AG09319 (cell line): ENCODE data around the gene CPD.

Experiments used
- DNase-seq: peaks from one replicate; pipeline ENCODE4 v3.0.0-alpha.2; 2010; ENCODE audit warnings: low read depth; ENCODE audit errors: extremely low read depth
- TF ChIP-seq, protein P1 (sequence below): IDR thresholded peaks from 2 replicates; pipeline ENCODE4 v1.5.1; 2011; ENCODE audit warnings: low read depth, mild to moderate bottlenecking, inconsistent platforms, low read length, moderate library complexity

The CPD gene

DNA sequence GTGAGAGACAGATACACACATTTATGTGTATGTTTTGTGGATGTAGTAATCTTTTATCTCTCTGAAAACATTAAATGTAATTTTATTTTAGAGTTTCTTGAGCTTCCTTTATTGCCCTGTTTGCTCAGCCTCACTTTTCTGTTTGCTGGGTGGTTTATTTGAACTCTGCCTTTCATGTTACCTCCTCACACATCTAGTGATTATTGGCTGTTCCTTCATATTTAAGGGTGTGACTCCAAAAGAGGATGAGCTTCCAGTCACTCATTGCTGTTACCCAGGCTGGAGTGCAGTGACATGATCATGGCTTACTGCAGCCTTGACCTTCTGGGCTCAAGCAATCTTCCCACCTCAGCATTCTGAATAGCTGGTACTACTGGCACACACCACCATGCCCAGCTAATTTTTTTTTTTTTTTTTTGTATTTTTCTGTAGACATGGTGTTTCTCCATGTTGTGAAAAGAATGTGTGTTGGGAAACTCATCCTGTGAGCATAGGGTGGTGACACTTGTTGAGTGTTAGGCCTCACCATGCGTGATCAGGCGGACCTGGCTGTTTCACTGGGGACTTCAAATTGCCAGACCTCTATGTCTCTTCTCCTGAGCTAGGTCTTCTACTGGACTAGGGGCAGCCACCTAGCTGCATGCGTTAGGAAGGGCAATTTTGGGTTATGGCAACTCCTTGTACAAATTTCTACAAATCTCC lies 136.3 kb downstream of the CPD start:
- TF ChIP-seq, protein P1, sequence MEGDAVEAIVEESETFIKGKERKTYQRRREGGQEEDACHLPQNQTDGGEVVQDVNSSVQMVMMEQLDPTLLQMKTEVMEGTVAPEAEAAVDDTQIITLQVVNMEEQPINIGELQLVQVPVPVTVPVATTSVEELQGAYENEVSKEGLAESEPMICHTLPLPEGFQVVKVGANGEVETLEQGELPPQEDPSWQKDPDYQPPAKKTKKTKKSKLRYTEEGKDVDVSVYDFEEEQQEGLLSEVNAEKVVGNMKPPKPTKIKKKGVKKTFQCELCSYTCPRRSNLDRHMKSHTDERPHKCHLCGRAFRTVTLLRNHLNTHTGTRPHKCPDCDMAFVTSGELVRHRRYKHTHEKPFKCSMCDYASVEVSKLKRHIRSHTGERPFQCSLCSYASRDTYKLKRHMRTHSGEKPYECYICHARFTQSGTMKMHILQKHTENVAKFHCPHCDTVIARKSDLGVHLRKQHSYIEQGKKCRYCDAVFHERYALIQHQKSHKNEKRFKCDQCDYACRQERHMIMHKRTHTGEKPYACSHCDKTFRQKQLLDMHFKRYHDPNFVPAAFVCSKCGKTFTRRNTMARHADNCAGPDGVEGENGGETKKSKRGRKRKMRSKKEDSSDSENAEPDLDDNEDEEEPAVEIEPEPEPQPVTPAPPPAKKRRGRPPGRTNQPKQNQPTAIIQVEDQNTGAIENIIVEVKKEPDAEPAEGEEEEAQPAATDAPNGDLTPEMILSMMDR = no peak
- DNase-seq = no peak

DNA sequence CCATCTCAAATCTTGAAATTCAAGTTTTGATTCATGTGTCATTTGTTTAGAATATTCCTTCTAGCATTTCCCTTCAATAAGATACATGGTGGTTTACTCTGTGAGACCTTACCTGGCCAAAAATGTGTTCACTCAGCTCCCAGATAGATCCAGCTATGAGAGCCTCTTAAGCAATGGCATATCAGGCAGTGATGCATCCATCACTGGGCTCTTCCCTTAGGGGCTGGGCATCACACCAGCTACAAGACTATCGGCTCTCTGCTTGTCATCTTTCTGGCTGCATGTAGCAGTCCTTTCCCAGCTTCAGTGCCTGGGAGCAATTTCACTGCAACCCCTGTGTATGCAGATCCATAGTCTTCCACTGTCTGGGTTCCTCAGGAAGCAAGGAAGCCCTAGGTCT lies 139.1 kb downstream of the CPD start:
- TF ChIP-seq, protein P1 = no peak
- no peak for DNase-seq

DNA sequence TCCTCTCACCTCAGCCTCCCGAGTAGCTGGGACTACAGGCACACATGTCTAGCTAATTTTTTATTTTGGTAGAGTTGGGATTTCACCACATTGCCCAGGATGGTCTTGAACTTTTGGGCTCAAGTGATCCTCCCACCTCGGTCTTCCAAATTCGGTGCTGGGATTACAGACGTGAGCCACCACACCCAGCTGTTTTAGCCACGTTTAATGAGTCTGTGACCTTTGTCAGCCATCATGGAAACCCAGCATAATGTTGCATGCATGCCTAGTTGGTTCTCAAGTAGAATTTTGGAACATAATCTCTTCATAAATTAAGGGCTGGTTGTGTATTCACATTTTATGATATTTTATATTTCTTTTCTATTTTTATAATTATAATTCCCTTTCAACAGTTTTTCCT lies 140.4 kb downstream of the CPD start:
- TF ChIP-seq, protein P1 = no peak
- DNase-seq = no peak
